Activated CD8-positive, alpha-beta T cell treated with anti-CD3 and anti-CD28 coated beads for 36 hours (primary cell): ENCODE measurements around the gene SPINK13. TPM values are rescaled to one million over a fixed set of nuclear protein-coding genes. Genes with fewer than 3 reads are reported as not detected.

ENCODE experiments used
- ATAC-seq: fragments of 200-7000 bp; cut with Tn5 transposase; one replicate; pipeline ENCODE4 v1.10.0; 2021; ENCODE audit warnings: mild to moderate bottlenecking, moderate library complexity
- CTCF ChIA-PET: fragments of 350-600 bp; sonication (Branson Sonifier 250); formaldehyde crosslinking; loops from one replicate; lab custom pipeline; 2021; ENCODE audit warnings: antibody characterized with exemption; lab: Charles Lee
- POLR2A ChIA-PET: fragments of 350-600 bp; sonication (Branson Sonifier 250); formaldehyde crosslinking; loops from one replicate; lab custom pipeline; 2021; ENCODE audit warnings: antibody characterized with exemption; lab: Charles Lee
- DNase-seq: peaks from one replicate; pipeline ENCODE4 v3.0.0-alpha.2; 2020
- H3K27ac Mint-ChIP-seq: one replicate; pipeline ENCODE4 v1.8.0; 2021; ENCODE audit warnings: mild to moderate bottlenecking, mixed read lengths
- H3K27me3 Mint-ChIP-seq: one replicate; pipeline ENCODE4 v1.8.0; 2021; ENCODE audit warnings: mixed read lengths
- H3K36me3 Mint-ChIP-seq: one replicate; pipeline ENCODE4 v1.8.0; 2021; ENCODE audit warnings: low read depth, mixed read lengths
- H3K4me1 Mint-ChIP-seq: one replicate; pipeline ENCODE4 v1.8.0; 2021; ENCODE audit warnings: low read depth, mixed read lengths
- H3K4me3 Mint-ChIP-seq: one replicate; pipeline ENCODE4 v1.8.0; 2021; ENCODE audit warnings: mild to moderate bottlenecking, moderate library complexity, mixed read lengths
- H3K9me3 Mint-ChIP-seq: one replicate; pipeline ENCODE4 v1.8.0; 2021; ENCODE audit warnings: mixed read lengths
- CTCF ChIP-seq: fragments of 200-600 bp; IDR thresholded peaks from one replicate; pipeline ENCODE4 v1.8.0; 2022; ENCODE audit warnings: antibody characterized with exemption, mild to moderate bottlenecking
- intact Hi-C: fragments of 100-400 bp; cut with micrococcal nuclease; formaldehyde crosslinking; loops from one replicate; pipeline ENCODE4 v1.10.0; 2022
- total RNA-seq, 2 experiments: library from RNA; stranded (reverse); gene quantifications; one replicate each; pipeline ENCODE4 v1.2.3, GENCODE V29; 2021

SPINK13 gene
- total RNA-seq, 2 experiments from 2014 or later = not detected

DNA sequence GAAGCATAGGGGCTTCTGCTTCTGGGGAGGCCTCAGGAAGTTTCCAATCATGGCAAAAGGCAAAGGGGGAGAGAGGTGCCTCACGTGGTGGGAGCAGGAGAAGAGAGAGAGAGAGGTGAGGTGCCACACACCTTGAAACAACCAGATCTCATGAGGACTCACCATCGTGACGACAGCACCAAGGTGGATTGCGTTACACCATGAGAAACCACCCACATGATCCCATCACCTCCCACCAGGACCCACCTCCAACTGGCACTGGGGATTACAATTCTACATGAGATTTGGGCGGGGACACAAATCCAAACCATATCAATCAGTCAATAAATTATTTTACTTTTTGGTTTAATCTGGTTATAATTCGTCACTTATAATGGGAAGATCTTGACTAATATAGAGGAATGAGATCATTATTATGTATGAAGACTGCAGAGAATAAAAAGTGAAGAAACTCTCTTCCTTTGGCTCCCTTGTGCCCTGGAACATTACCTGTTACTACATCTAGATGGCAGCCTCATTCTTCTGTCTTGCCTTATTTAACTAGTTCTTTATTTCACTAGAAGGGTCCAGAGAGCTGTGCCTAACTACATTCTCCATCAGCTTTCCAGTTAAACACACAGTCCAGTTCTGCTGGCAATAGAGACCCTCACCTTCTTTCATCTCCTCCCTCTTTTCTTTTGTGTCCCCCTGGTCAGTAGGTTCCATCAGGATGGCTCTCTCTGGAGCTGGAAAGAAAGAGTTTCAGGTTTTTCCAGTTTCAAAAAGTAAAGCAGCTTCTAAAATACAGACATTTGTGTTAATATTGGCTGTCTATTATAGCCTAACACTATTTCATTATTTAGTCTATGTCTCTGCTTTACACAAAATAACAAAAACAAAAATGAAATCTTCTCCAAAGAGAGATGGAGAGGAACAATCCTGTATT lies 21.9 kb downstream of the SPINK13 start:
- ATAC-seq = no peak
- Mint-ChIP-seq H3K9me3 (no peaks in the 10 kb centered on the region), H3K27ac (no peak overlapping the region), H3K4me1 (no peaks in the 10 kb centered on the region), H3K4me3 (no peak overlapping the region), H3K27me3 (no peaks in the 10 kb centered on the region), H3K36me3 (no peaks in the 10 kb centered on the region)
- POLR2A ChIA-PET = no interaction called here
- CTCF ChIA-PET = interaction anchor here (0.8 to 1.3 kb wide), 6 partner anchors 10 to 440 kb away, joined by 3 to 4 read pairs (median 3); no protein-coding TSS in a partner anchor
- no peak for DNase-seq
- intact Hi-C loops = no loop called here
- TF ChIP-seq CTCF = no peak

DNA sequence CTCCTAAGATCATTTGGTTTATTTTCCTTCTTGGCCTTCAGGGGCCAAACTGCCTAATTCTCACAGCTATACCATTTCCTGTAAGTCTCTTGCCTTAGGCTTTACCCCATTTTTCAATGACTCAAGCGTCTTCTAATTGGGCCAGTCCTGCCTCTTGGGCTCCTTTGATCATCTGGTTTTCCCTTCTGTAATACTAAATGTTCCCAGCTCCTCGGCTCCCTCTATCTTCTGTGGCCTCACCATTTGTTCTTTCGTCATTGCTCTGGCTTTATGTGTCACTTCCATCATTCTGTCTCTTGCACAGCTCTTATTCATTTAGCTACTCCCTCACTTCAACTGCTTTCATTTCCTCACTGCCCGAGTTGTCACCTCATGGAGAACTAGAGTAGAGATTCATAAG lies 29.1 kb downstream of the SPINK13 start:
- no peak for TF ChIP-seq CTCF
- no peak overlapping the region for H3K27ac Mint-ChIP-seq
- H3K27me3 Mint-ChIP-seq = no peaks in the 10 kb centered on the region
- H3K36me3 Mint-ChIP-seq = no peaks in the 10 kb centered on the region
- no peaks in the 10 kb centered on the region for H3K9me3 Mint-ChIP-seq
- H3K4me1 Mint-ChIP-seq = no peaks in the 10 kb centered on the region
- ChIA-PET CTCF (interaction anchor here (0.9 to 1.4 kb wide), 4 partner anchors 12 to 433 kb away, joined by 3 to 6 read pairs (median 4); no protein-coding TSS in a partner anchor), POLR2A (no interaction called here)
- intact Hi-C loops = no loop called here
- no peak for DNase-seq
- ATAC-seq = no peak
- H3K4me3 Mint-ChIP-seq = no peak overlapping the region

GRCh38 chr5:148306446-148306845 lies 37.9 kb downstream of the SPINK13 start:
- intact Hi-C loops = no loop called here
- no peak overlapping the region for H3K4me3 Mint-ChIP-seq
- H3K27ac Mint-ChIP-seq = no peak overlapping the region
- no peak for TF ChIP-seq CTCF
- H3K4me1 Mint-ChIP-seq = no peaks in the 10 kb centered on the region
- ATAC-seq = no peak
- H3K9me3 Mint-ChIP-seq = no peaks in the 10 kb centered on the region
- no peaks in the 10 kb centered on the region for H3K36me3 Mint-ChIP-seq
- POLR2A ChIA-PET = no interaction called here
- H3K27me3 Mint-ChIP-seq = no peaks in the 10 kb centered on the region
- CTCF ChIA-PET = interaction anchor here (0.5 to 1.2 kb wide), 2 partner anchors 29 to 206 kb away, joined by 3 read pairs; partner anchors contain the start of gene SPINK9
- DNase-seq = no peak

- CTCF ChIA-PET = interaction anchor here (1.0 kb wide), 1 partner anchor 11 kb away, joined by 4 read pairs; no protein-coding TSS in a partner anchor
- DNase-seq = no peak
- Mint-ChIP-seq H3K9me3 (no peaks in the 10 kb centered on the region), H3K27me3 (no peaks in the 10 kb centered on the region), H3K4me1 (no peaks in the 10 kb centered on the region), H3K36me3 (no peaks in the 10 kb centered on the region), H3K4me3 (no peak overlapping the region), H3K27ac (no peak overlapping the region)
- POLR2A ChIA-PET = no interaction called here
- intact Hi-C loops = no loop called here
- no peak for ATAC-seq
- no peak for TF ChIP-seq CTCF
Observed at GRCh38 chr5:148309019-148309418, 40.4 kb downstream of the SPINK13 start.

GRCh38 chr5:148309746-148310145 lies 41.2 kb downstream of the SPINK13 start:
- DNase-seq = no peak
- Mint-ChIP-seq H3K9me3 (no peaks in the 10 kb centered on the region), H3K4me1 (no peaks in the 10 kb centered on the region), H3K27ac (no peak overlapping the region), H3K4me3 (no peak overlapping the region), H3K27me3 (no peaks in the 10 kb centered on the region), H3K36me3 (no peaks in the 10 kb centered on the region)
- POLR2A ChIA-PET = no interaction called here
- intact Hi-C loops = no loop called here
- no peak for TF ChIP-seq CTCF
- ATAC-seq = no peak
- CTCF ChIA-PET = interaction anchor here (1.0 kb wide), 1 partner anchor 12 kb away, joined by 4 read pairs; no protein-coding TSS in a partner anchor
